Right lung (tissue), 5 donors: ENCODE measurements around the gene LY6G6C. TPM values are rescaled to one million over a fixed set of nuclear protein-coding genes. Genes with fewer than 3 reads are reported as not detected.
A peak's percentile ranks its signal among the peaks of the same experiment; 100 is the strongest.

ENCODE experiments used
- DNase-seq, 2 donors: peaks; one replicate each; pipeline ENCODE4 v3.0.0-alpha.2; 2013
- polyA plus RNA-seq, 5 donors: library from polyadenylated mRNA; unstranded; fragments of 120-200 nt; gene quantifications; one replicate each; pipeline versions ENCODE4 v1.2.1 to v1.2.3, GENCODE V29; 2013; ENCODE audit warnings: inconsistent platforms in 1 of 5, low replicate concordance in 1 of 5; ENCODE audit not compliant: insufficient read length in 5 of 5, insufficient read depth in 1 of 5

Gene LY6G6C
- polyA plus RNA-seq, 5 donors, result 0.39 to 0.93 (median 0.65) TPM

DNA sequence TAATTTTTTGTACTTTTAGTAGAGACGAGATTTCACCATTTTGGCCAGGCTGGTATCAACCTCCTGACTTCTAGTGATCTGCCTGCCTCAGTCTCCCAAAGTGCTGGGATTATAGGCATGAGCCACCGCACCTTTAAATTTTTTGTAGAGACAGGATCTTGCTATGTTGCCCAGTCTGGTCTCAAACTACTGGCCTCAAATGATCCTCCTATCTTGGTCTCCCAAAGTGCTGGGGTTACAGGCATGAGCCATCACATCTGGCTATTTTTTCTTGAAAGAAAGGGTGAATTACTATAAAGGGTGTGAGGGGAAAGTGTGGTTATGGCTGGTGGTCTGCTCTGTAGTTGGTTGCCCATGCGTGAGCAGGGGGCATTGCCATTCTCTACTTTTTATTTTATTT is 13.3 kb downstream of the LY6G6C start:
- DNase-seq, result no peak

DNA sequence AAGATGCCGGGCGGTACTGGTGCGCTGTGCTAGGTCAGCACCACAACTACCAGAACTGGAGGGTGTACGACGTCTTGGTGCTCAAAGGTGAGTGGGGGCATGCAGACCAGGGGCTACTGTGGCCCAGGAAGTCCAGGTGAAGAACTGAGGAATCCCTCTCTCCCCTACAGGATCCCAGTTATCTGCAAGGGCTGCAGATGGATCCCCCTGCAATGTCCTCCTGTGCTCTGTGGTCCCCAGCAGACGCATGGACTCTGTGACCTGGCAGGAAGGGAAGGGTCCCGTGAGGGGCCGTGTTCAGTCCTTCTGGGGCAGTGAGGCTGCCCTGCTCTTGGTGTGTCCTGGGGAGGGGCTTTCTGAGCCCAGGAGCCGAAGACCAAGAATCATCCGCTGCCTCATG is 13.8 kb downstream of the LY6G6C start:
- no peak for DNase-seq

DNA sequence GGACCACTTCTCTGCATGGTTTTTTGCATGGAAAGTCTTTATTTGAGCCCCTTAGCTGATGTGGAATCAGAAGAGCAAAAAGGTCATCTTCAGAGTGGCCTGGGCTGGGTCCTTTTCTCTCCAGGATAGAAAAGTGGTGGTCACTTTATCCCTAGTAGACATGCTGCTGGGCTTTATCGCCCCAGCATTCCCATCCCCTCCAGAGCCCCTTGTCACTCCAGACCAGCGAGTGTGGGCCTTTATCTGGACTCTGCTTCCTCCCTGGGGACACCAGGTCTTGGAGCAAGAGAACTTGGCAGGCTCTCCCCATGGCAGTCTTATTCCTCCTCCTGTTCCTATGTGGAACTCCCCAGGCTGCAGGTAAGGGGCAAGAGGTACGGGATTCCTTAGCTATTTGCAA is 14.9 kb downstream of the LY6G6C start, which contains the start of gene LY6G6F:
TSS of gene LY6G6F (plus strand) at position 268 of the 400 bp plus-strand sequence. CDS start at position 309, 41 bp downstream.
- no peak for DNase-seq

DNA sequence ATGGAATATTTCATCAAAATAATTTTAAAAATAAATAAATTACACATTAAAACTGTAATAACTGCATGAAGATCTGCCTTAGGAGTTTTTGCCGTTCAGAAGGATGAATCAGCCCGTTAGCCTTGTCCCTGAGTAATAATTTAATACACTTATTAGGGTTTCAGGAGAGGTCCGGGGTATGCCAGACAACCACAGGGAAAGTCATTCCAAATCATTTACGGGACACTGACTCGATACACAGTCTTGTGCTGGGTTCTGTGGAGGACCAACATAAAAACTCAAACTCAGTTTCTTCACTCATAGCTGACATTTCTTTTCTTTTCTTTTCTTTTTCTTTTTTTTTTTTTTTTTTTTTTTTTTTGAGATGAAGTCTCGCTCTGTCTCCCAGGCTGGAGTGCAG is 15.6 kb downstream of the LY6G6C start:
- no peak for DNase-seq

GRCh38 chr6:31702819-31703716 is 18.5 kb downstream of the LY6G6C start, which contains the start of gene ABHD16A:
Gene ABHD16A (minus strand): TSS chr6:31703324. CDS start chr6:31703281, 43 bp downstream.
- DNase-seq, result peak; percentile 99

DNA sequence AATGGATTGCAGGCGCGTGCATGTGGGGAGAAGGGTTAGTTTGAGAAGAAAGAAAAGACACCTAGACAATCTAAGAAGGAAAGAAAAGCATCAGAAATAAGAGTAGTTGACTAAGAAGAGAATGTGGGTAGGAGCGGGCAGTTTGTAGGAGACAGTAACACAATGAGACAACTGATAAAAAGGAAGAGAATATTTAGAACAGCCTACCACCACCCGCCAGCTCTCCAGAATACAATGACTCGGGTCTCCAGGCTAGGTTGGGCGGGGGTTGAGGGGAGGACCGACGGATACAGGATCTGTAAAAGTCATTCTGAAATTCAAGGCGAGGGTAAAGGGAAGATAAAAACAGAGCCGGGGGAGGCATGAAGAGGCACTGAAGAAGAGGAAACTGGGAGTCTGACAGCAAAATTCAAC is 19.1 kb downstream of the LY6G6C start:
- peak in 1 of 2 donors; percentile 23 for DNase-seq

GRCh38 chr6:31701666-31702404 is 19.7 kb downstream of the LY6G6C start:
- no peak for DNase-seq

DNA sequence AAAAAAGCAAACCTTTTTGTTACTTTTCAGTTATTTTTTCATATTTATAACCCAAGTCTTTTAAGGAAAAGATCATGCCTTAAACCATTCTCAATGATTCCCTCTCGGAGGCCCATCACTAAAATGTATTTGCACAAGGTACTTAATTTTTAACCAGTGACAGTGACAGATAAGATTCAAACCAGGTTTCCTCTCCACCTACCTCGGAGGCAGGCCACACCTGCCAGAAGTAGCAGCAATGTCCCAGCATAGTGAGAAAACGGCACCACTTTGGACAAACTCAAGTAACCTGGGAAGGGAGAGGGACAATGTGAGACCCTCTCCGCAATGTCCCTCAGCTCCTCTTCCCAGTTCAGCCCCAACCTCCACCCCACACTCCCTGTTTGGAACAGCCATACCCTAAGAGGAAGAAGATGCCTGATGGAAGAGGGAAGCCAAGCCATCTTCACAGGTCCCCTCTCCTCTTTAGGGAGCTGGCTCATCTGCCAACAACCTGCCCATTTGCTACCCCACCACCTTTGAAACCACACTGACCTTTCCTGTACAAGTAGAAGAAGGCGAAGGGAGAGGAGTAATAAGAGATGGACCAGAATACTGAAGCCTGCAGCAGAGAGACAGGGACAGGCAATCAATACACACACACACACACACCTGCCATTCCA is 20.7 kb downstream of the LY6G6C start:
- DNase-seq, result no peak

DNA sequence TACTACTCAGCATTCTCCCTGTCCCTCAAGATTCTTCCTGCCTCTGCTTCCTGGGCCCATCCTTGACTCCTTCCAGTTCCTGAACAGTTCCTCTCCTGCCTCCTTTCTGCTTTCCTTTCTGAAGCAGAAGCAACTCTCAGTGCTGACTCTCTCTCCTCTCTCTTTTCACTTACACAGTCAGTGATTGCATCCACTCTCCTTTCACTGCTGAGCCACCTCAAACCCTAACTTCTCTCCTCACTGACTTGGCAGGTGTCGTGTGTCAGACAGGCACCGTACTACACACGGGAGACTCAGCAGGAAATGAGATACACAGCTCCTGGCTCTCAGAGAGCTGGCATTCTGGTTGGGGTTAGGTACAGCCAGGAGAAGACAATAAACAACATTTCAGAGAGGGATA is 24.0 kb downstream of the LY6G6C start:
- DNase-seq, result no peak

DNA sequence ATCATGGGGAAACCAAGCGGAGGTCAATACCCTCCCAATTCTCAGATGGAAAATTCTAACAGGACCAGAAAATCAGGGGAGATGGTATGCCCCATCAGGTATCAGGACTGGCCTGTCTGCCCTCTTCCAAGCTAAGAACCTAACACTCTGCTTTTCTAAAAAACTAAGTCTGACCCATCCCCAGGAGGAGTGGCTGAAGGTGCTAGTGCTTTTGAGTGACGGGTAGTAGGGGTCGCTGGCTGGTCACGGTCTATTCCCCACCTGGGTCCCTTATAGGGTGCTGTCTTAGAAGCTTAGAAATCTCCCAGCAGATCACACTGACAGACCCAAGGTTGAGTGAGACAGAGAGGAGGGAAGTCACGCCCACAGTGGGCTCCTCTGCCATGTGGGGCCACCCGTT is 28.0 kb downstream of the LY6G6C start:
- no peak for DNase-seq

DNA sequence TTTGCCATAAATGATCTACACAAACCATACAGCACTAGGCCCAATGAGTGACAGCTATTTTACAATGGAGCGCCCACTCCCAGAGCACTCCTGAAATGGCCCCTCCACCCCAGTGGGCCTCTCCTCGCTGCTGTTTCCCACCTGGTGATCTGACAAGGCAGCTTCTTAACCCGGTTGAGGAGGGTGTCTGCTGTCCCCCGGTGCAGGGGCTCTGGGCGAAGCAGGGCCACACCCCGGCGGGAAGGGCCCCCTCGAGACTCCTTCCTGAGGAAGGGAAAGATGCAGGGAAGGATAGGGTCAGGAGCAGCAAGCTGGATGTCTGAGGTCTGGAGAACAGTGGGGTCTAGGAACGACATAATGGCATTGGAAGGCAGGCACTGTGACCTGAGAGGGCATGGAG is 28.7 kb downstream of the LY6G6C start:
- DNase-seq, result no peak

GRCh38 chr6:31692353-31692752 is 29.2 kb downstream of the LY6G6C start:
- no peak for DNase-seq

- DNase-seq, result no peak
Measured at GRCh38 chr6:31691564-31692108, 29.9 kb downstream of the LY6G6C start.

GRCh38 chr6:31691078-31691463 is 30.5 kb downstream of the LY6G6C start:
- DNase-seq, result no peak

DNA sequence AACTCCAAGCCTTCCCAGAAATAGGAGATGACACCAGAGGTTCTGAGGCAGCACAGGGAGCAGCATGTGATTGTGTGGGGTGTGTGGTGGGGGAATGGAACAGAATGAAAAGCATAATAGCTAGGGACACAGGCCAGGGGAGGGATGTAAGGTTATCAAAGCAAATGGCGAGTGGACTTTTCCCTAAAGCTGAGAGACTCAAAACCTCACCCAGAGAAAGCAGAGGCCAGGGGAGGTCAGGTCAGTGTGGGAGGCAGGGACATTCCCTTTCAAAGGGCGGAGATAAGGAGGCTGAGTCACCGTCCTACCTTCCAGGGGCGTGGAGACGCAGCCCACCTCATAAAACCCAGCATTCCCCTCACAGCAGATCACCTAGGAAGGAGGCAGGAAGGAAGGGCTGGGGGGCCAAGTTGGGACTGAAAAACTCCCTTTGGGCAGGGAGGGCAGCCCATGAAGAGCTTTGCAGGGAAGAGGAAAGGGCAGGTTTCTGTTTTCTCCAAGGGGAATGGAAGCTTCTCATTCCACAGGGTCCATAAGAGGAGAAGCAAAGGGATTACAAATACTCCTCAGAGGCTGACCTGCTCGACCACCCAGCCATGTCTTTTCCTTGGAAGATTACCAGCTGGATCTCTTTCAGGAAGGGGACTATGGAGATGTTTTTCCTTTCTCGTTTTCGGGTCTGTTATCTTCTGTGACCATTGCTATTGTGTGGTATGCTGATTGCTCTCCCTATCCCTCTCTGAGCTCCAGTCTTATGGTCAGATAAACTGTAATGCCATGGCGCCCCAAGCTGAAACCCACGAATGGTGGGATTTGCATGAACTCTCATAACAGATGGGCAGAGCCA is 31.1 kb downstream of the LY6G6C start:
- no peak for DNase-seq

- DNase-seq, result no peak
Measured at GRCh38 chr6:31689249-31690110, 32.1 kb downstream of the LY6G6C start.

- no peak for DNase-seq
Measured at GRCh38 chr6:31687860-31688693, 33.5 kb downstream of the LY6G6C start.

DNA sequence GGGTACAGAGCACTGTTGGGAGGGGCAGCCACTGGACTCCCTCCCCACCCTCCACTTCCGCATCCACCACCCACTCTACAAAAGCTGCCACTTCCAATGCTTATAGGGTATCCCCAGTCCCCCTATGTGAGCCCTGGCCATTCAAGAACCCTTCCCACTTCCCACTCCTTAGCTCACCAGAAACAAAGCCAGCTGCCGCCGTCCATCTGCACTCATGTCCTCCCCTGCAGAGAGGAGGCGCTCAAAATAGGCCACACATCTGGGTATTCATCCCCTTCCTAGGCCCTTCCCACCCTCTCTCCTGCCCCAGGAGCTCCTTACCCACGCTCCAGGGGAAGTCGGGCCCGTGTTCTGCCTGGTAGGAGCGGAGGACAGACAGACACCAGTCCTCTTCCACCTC is 34.2 kb downstream of the LY6G6C start:
- no peak for DNase-seq

GRCh38 chr6:31686483-31686882 is 35.1 kb downstream of the LY6G6C start:
- no peak for DNase-seq
